Lower leg skin (tissue), 3 donors: ENCODE data around the gene MMAA.

Source experiments
- POLR2A ChIP-seq, 2 donors: fragments of 450-650 bp; IDR thresholded peaks; one replicate each; pipeline ENCODE4 v1.6.1; 2016 to 2017; ENCODE audit warnings: antibody characterized with exemption in 2 of 2, mild to moderate bottlenecking in 1 of 2, moderate library complexity in 1 of 2
- TF ChIP-seq, protein P1 (sequence below), 3 donors: fragments of 450-650 bp; IDR thresholded peaks; one replicate each; pipeline ENCODE4 v1.5.1; 2016; ENCODE audit warnings: antibody characterized with exemption in 3 of 3, mild to moderate bottlenecking in 3 of 3, moderate library complexity in 2 of 3

DNA sequence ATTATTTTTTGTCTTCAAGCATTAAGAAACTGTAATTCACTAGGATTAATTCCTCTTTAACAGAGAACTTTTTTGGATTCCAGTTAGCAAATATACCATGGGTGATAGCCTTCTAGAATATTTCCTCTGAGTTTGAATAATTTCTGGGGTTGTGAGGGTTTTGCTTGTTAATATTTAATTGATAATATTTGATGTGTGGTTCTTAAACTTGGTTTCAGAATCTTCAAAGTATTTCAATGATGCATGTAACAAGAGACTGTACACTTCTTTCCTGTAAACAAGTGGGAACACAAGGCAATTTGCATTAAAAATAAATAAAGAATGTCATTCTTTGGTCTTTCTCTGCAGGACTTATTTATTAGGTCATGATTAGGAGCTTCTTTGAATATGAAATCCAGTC, 51.2 kb downstream of the MMAA start:
- no peak for TF ChIP-seq POLR2A (IDR thresholded peaks at IDR 0.05)
- TF ChIP-seq, protein P1, sequence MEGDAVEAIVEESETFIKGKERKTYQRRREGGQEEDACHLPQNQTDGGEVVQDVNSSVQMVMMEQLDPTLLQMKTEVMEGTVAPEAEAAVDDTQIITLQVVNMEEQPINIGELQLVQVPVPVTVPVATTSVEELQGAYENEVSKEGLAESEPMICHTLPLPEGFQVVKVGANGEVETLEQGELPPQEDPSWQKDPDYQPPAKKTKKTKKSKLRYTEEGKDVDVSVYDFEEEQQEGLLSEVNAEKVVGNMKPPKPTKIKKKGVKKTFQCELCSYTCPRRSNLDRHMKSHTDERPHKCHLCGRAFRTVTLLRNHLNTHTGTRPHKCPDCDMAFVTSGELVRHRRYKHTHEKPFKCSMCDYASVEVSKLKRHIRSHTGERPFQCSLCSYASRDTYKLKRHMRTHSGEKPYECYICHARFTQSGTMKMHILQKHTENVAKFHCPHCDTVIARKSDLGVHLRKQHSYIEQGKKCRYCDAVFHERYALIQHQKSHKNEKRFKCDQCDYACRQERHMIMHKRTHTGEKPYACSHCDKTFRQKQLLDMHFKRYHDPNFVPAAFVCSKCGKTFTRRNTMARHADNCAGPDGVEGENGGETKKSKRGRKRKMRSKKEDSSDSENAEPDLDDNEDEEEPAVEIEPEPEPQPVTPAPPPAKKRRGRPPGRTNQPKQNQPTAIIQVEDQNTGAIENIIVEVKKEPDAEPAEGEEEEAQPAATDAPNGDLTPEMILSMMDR (IDR thresholded peaks at IDR 0.05) = no peak
